K562 (cell line): ENCODE results near the gene MTG1. TPM values are rescaled to one million over a fixed set of nuclear protein-coding genes. Genes with fewer than 3 reads are reported as not detected.

Source experiments
- SRF ChIP-seq, 2 experiments: fragments of 250-450, 450-650 bp in 1 of 2; sonication (Bioruptor Pico) in 1 of 2; sonication (generic) in 1 of 2; formaldehyde crosslinking; IDR thresholded peaks; 2 replicates each; pipeline versions ENCODE4 v1.5.0 to v1.5.1; 2020 to 2022; ENCODE audit warnings: mild to moderate bottlenecking in 1 of 2, missing genetic modification reagents in 1 of 2
- polyA plus RNA-seq, 8 experiments: library from polyadenylated mRNA; depleted of rRNA in 4 of 8; stranded (reverse) in 5 of 8; unstranded in 3 of 8; fragments of >200 nt; fragmentation: Nextera tagmentation in 2 of 8; fragmentation: Illumina TruSeq in 1 of 8; extraction: Ambion mirVana in 2 of 8; extraction: Trizol in 1 of 8; gene quantifications; 2 replicates each; pipeline versions ENCODE4 v1.2.1 to v1.2.3, GENCODE V29; 2011 to 2014; ENCODE audit warnings: inconsistent platforms in 1 of 8, missing spikeins in 1 of 8
- total RNA-seq, 7 experiments: library from RNA; depleted of rRNA in 6 of 7; stranded (reverse); fragments of >200 nt in 6 of 7; fragmentation: Illumina TruSeq in 2 of 7; extraction: Trizol in 2 of 7; gene quantifications; 2 replicates each; pipeline versions ENCODE4 v1.2.1 to v1.2.3, GENCODE V29; 2011 to 2021; ENCODE audit warnings: low replicate concordance in 1 of 7
- TF ChIP-seq, protein P1 (sequence below), 2 experiments: fragments of 450-650 bp in 1 of 2; sonication (generic) in 1 of 2; formaldehyde crosslinking in 1 of 2; IDR thresholded peaks; 2 replicates each; pipeline versions ENCODE4 v1.7.1 to v1.9.0; 2016 to 2022; ENCODE audit warnings: inconsistent platforms in 1 of 2, mild to moderate bottlenecking in 1 of 2, missing genetic modification reagents in 1 of 2

MTG1 gene
- total and polyA plus RNA-seq, 9 of the 15 experiments (the other 6 are each of a cell fraction or from before 2014, with no cell fraction given): 2.8 to 28.2 (median 15.4) TPM

DNA sequence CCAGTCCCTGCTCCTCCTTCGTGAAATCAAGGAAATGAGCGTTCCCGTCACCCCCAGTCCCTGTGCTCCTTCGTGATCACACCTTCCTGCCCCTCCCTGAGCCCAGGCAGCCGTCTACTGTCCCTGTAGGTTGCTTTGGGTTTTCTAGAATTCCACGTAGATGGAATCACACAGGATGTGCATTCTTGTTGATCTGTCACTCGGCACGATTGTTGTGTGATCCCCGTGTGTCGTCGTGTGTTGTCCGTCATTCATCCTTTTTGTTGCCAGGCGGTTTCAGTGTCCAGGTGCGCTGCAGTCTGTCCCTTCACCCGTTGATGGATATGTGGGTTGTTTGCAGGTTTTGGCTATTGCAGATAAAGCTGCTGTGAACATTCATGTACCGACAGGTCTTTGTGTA, 9.4 kb downstream of the MTG1 start (continued):
- TF ChIP-seq SRF (CRISPR knock-in tag; IDR thresholded peaks at IDR 0.05): no peak
- TF ChIP-seq, protein P1, sequence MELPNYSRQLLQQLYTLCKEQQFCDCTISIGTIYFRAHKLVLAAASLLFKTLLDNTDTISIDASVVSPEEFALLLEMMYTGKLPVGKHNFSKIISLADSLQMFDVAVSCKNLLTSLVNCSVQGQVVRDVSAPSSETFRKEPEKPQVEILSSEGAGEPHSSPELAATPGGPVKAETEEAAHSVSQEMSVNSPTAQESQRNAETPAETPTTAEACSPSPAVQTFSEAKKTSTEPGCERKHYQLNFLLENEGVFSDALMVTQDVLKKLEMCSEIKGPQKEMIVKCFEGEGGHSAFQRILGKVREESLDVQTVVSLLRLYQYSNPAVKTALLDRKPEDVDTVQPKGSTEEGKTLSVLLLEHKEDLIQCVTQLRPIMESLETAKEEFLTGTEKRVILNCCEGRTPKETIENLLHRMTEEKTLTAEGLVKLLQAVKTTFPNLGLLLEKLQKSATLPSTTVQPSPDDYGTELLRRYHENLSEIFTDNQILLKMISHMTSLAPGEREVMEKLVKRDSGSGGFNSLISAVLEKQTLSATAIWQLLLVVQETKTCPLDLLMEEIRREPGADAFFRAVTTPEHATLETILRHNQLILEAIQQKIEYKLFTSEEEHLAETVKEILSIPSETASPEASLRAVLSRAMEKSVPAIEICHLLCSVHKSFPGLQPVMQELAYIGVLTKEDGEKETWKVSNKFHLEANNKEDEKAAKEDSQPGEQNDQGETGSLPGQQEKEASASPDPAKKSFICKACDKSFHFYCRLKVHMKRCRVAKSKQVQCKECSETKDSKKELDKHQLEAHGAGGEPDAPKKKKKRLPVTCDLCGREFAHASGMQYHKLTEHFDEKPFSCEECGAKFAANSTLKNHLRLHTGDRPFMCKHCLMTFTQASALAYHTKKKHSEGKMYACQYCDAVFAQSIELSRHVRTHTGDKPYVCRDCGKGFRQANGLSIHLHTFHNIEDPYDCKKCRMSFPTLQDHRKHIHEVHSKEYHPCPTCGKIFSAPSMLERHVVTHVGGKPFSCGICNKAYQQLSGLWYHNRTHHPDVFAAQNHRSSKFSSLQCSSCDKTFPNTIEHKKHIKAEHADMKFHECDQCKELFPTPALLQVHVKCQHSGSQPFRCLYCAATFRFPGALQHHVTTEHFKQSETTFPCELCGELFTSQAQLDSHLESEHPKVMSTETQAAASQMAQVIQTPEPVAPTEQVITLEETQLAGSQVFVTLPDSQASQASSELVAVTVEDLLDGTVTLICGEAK (IDR thresholded peaks at IDR 0.05): no peak
- TF ChIP-seq, protein P1 (CRISPR knock-in tag; IDR thresholded peaks at IDR 0.05): no peak
